Activated naive CD8-positive, alpha-beta T cell treated with anti-CD3 and anti-CD28 coated beads, Interleukin-2, amount 50 U/mL, for 24 hours (primary cell): ENCODE measurements around the gene IQSEC3.
"Not testable (repeated sequence)": the region's sequence is repeated elsewhere in the genome, so short reads cannot be mapped to it uniquely, and the experiment has no call there.

Source experiments
- ATAC-seq: fragments of 150-1000 bp; cut with Tn5 transposase; one replicate; pipeline ENCODE4 v1.10.0; 2021
- DNase-seq: peaks from one replicate; pipeline ENCODE4 v3.0.0; 2021
- H3K27ac Mint-ChIP-seq: one replicate; pipeline ENCODE4 v1.8.0; 2021; ENCODE audit warnings: mild to moderate bottlenecking, mixed read lengths
- H3K27me3 Mint-ChIP-seq: one replicate; pipeline ENCODE4 v1.8.0; 2021; ENCODE audit warnings: mixed read lengths
- H3K36me3 Mint-ChIP-seq: one replicate; pipeline ENCODE4 v1.8.0; 2021; ENCODE audit warnings: low read depth, mixed read lengths
- H3K4me1 Mint-ChIP-seq: one replicate; pipeline ENCODE4 v1.8.0; 2021; ENCODE audit warnings: mixed read lengths
- H3K4me3 Mint-ChIP-seq: one replicate; pipeline ENCODE4 v1.8.0; 2021; ENCODE audit warnings: mild to moderate bottlenecking, moderate library complexity, mixed read lengths
- H3K9me3 Mint-ChIP-seq: one replicate; pipeline ENCODE4 v1.8.0; 2021; ENCODE audit warnings: mixed read lengths

Gene IQSEC3

GRCh38 chr12:65491-66063 is 990 bp upstream of the IQSEC3 start:
- H3K36me3 Mint-ChIP-seq, H3K9me3 Mint-ChIP-seq, H3K4me3 Mint-ChIP-seq, H3K27ac Mint-ChIP-seq, H3K4me1 Mint-ChIP-seq, ATAC-seq, DNase-seq: not testable (repeated sequence)
- H3K27me3 Mint-ChIP-seq, result peaks cover 38% of the 10 kb centered on the region

GRCh38 chr12:66782-67504 is 376 bp downstream of the IQSEC3 start:
- peaks cover 36% of the 10 kb centered on the region for H3K27me3 Mint-ChIP-seq
- not testable (repeated sequence) for H3K27ac Mint-ChIP-seq, H3K4me3 Mint-ChIP-seq, H3K4me1 Mint-ChIP-seq, H3K9me3 Mint-ChIP-seq, DNase-seq, H3K36me3 Mint-ChIP-seq
- peak; percentile 83 for ATAC-seq

GRCh38 chr12:69677-70076 is 3.1 kb downstream of the IQSEC3 start:
- not testable (repeated sequence) for H3K4me3 Mint-ChIP-seq, H3K27ac Mint-ChIP-seq, H3K36me3 Mint-ChIP-seq, ATAC-seq, H3K4me1 Mint-ChIP-seq, H3K9me3 Mint-ChIP-seq, DNase-seq
- H3K27me3 Mint-ChIP-seq, result peaks cover 39% of the 10 kb centered on the region

- ATAC-seq, H3K27ac Mint-ChIP-seq, H3K9me3 Mint-ChIP-seq, H3K4me3 Mint-ChIP-seq, DNase-seq, H3K4me1 Mint-ChIP-seq, H3K36me3 Mint-ChIP-seq: not testable (repeated sequence)
- H3K27me3 Mint-ChIP-seq, result peaks cover 41% of the 10 kb centered on the region
These were observed 4.0 kb downstream of the IQSEC3 start for GRCh38 chr12:70541-70940.

- peaks cover 50% of the 10 kb centered on the region for H3K27me3 Mint-ChIP-seq
- H3K4me1 Mint-ChIP-seq, DNase-seq, ATAC-seq, H3K9me3 Mint-ChIP-seq, H3K36me3 Mint-ChIP-seq, H3K4me3 Mint-ChIP-seq, H3K27ac Mint-ChIP-seq: not testable (repeated sequence)
These were observed 5.5 kb downstream of the IQSEC3 start for GRCh38 chr12:72018-72417.

GRCh38 chr12:74420-75190 is 8.0 kb downstream of the IQSEC3 start:
- not testable (repeated sequence) for H3K36me3 Mint-ChIP-seq, H3K27ac Mint-ChIP-seq, H3K9me3 Mint-ChIP-seq, H3K4me3 Mint-ChIP-seq, ATAC-seq, H3K4me1 Mint-ChIP-seq, DNase-seq
- H3K27me3 Mint-ChIP-seq, result peaks cover 47% of the 10 kb centered on the region

- H3K36me3 Mint-ChIP-seq, H3K27ac Mint-ChIP-seq, ATAC-seq, H3K4me1 Mint-ChIP-seq, DNase-seq, H3K9me3 Mint-ChIP-seq, H3K4me3 Mint-ChIP-seq: not testable (repeated sequence)
- H3K27me3 Mint-ChIP-seq, result peaks cover 48% of the 10 kb centered on the region
These were observed 9.0 kb downstream of the IQSEC3 start for GRCh38 chr12:75541-75940.

GRCh38 chr12:76102-76501 is 9.5 kb downstream of the IQSEC3 start:
- H3K4me1 Mint-ChIP-seq, ATAC-seq, H3K27ac Mint-ChIP-seq, H3K4me3 Mint-ChIP-seq, H3K36me3 Mint-ChIP-seq, DNase-seq, H3K9me3 Mint-ChIP-seq: not testable (repeated sequence)
- H3K27me3 Mint-ChIP-seq, result peaks cover 48% of the 10 kb centered on the region

- not testable (repeated sequence) for DNase-seq, ATAC-seq, H3K27ac Mint-ChIP-seq, H3K4me1 Mint-ChIP-seq, H3K9me3 Mint-ChIP-seq, H3K4me3 Mint-ChIP-seq, H3K36me3 Mint-ChIP-seq
- peaks cover 53% of the 10 kb centered on the region for H3K27me3 Mint-ChIP-seq
These were observed 10.0 kb downstream of the IQSEC3 start for GRCh38 chr12:76551-76950.

- not testable (repeated sequence) for H3K4me3 Mint-ChIP-seq, H3K4me1 Mint-ChIP-seq
These were observed 10.6 kb downstream of the IQSEC3 start for GRCh38 chr12:77101-77719.

GRCh38 chr12:77769-78383 is 11.3 kb downstream of the IQSEC3 start:
- H3K27me3 Mint-ChIP-seq, result peaks cover 57% of the 10 kb centered on the region

More at GRCh38 chr12:77101-77719, 10.6 kb downstream of the IQSEC3 start:
- not testable (repeated sequence) for ATAC-seq, H3K36me3 Mint-ChIP-seq, H3K9me3 Mint-ChIP-seq, DNase-seq, H3K27ac Mint-ChIP-seq
- H3K27me3 Mint-ChIP-seq, result peaks cover 57% of the 10 kb centered on the region

GRCh38 chr12:78981-79380 is 12.4 kb downstream of the IQSEC3 start:
- ATAC-seq (no peak), DNase-seq (no peak)
- H3K9me3 Mint-ChIP-seq, result no peaks in the 10 kb centered on the region
- no peak overlapping the region for H3K4me3 Mint-ChIP-seq
- no peaks in the 10 kb centered on the region for H3K36me3 Mint-ChIP-seq
- H3K27me3 Mint-ChIP-seq, result peaks cover 55% of the 10 kb centered on the region
- H3K4me1 Mint-ChIP-seq, result peaks cover 1% of the 10 kb centered on the region
- no peak overlapping the region for H3K27ac Mint-ChIP-seq

More at GRCh38 chr12:77769-78383, 11.3 kb downstream of the IQSEC3 start:
- H3K36me3 Mint-ChIP-seq, H3K9me3 Mint-ChIP-seq, H3K4me1 Mint-ChIP-seq, H3K27ac Mint-ChIP-seq, ATAC-seq, H3K4me3 Mint-ChIP-seq, DNase-seq: not testable (repeated sequence)

GRCh38 chr12:80681-81190 is 14.2 kb downstream of the IQSEC3 start:
- H3K27ac Mint-ChIP-seq, result no peak overlapping the region
- ATAC-seq (no peak), DNase-seq (no peak)
- no peak overlapping the region for H3K4me3 Mint-ChIP-seq
- H3K36me3 Mint-ChIP-seq, result no peaks in the 10 kb centered on the region
- H3K9me3 Mint-ChIP-seq, result no peaks in the 10 kb centered on the region
- peaks cover 1% of the 10 kb centered on the region for H3K4me1 Mint-ChIP-seq
- peaks cover 46% of the 10 kb centered on the region for H3K27me3 Mint-ChIP-seq

- no peak for DNase-seq
- Mint-ChIP-seq H3K9me3 (no peaks in the 10 kb centered on the region), H3K27ac (no peak overlapping the region), H3K4me1 (peaks cover 1% of the 10 kb centered on the region), H3K36me3 (no peaks in the 10 kb centered on the region), H3K4me3 (no peak overlapping the region), H3K27me3 (peaks cover 32% of the 10 kb centered on the region)
- ATAC-seq, result no peak
These were observed 16.2 kb downstream of the IQSEC3 start for GRCh38 chr12:82740-83139.
